ENCODE data around the gene SLC8A1.

SLC8A1 gene

DNA sequence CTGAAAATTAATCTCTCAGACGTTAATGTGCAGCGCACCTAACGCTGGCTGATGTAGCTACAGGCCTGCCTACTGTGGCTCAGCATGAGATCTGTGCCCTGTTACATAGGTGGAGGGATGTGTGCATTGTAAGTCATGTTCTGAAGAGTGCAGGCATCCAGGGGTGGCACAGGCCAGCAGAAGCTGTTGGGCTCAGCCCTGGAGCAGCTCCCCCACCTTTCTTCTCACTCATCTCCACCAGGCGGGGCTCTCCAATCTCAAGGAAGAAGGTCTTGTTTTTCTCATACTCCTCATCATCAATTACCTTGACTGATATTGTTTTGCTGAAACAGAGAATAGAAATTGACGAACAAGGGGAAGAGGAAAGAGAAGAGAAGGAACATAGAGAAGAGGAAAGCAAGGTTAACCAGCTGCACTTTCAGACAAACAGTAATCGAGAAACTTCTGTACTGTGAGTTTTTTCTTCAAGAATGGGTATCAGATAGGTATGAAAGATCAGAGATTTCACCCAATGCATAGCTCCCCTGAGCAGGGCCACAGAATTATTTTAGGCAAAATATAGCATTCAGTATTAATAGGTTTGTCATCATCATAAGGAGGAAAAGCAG is 273.6 kb downstream of the SLC8A1 start:
- no peak for DNase-seq

DNA sequence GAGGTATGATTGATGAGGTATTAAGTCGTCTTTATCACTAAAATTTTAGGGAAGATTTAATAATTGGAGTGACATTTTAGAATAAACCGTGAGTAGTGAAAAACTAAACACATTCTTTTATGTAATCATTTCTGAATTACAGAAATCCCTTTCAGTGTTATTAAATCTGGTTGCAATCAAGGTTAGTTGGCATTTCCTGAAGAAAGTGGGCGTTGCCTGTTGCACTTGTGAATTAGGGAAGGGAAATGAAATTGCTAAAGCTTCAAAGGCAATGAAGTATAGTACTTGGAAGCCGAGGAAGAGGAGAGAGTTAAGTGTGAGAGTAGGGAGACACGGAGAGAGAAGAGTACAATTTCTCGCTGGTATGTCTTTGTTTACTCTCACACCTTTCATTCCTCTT is 274.5 kb downstream of the SLC8A1 start:
- no peak for DNase-seq

DNA sequence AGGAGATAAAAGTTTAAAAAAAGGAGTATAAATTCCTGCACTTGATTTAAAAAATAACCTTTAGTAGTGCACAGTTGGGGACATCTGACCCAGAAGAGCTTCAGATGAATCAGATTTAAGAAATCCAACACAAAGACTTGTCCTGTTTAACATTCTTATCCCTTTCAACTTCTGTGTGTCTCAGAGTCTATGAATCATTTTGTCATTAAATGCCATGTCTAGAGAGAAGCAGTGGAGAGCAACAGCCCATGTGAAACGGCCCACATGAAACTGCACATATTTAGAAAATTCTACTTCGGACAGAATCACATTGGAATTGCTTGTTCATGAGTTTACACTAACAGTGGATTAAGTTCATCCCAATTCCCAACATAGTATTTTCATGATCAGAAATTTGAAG is 278.6 kb downstream of the SLC8A1 start:
- no peak for DNase-seq

DNA sequence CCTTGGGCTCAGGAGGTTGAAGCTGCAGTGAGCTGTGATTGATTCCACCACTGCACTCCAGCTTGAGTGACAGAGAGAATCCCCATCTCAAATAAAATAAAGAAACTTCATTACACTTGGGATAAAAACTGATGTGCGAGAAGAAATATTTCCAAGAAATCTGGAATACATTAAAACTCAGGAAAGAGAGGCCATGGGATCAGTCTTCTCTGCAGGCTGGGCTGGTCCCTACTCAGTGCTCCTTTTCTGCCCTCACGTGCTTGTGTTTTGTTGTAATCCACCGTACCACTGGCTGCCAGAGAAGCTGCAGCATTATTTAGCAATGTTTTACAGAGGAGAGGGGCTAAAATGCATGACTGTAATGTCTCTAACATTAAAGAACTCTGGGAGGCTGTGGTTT is 282.0 kb downstream of the SLC8A1 start:
- DNase-seq: no peak

DNA sequence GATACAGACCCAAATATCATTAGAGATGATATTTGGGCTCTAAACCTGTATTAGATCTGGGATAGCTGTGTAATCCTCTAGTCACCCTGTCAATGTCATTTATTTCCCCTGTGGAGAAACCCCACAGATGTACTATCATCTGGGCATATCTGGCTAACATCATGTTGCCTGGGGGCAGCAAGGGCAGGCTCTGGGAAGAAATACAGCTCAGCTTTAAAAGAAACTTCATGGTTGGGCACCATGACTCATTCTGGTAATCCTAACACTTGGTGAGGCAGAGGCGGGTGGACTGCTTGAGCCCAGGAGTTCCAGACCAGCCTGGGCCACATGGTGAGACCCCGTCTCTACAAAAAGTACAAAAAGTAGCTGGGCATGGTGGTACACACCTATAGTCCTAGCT is 282.5 kb downstream of the SLC8A1 start:
- no peak for DNase-seq

DNA sequence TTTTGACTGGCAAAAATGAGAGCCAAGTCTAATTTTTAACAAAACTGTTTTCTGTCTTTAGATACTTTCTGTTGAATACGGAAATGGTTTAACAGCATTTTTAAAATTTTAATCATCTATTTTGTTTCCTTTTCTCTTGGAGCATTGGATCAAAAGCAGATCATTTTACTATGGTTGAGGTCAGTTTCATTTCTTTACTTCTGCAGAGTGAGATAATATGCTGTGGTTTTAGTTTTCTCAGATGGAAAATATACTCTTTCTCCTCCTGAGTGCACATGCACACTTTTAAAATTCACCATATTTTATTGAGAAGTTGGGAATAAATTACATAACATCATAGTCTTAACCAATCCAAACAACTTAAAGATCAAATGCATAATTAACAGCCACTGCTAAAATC is 283.3 kb downstream of the SLC8A1 start:
- no peak for DNase-seq

DNA sequence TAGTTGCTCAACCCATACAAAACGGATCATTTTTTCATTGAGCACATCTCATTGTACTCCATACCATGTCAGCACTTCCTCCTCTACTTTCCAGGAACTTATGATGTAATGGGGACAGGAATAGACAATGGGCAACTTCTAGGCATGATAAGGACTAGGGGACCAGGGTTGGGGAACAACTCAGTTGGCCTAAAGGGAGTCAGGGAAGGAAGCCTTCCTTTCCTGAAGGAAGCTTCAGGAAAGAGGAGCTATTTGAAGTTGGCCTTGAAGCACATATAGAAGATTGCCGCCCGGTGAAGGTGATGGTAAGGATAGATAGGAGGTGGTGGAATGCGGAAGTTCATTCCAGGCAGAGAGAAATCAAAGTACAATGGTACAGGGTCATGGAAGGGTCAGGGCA is 283.9 kb downstream of the SLC8A1 start:
- DNase-seq: no peak

DNA sequence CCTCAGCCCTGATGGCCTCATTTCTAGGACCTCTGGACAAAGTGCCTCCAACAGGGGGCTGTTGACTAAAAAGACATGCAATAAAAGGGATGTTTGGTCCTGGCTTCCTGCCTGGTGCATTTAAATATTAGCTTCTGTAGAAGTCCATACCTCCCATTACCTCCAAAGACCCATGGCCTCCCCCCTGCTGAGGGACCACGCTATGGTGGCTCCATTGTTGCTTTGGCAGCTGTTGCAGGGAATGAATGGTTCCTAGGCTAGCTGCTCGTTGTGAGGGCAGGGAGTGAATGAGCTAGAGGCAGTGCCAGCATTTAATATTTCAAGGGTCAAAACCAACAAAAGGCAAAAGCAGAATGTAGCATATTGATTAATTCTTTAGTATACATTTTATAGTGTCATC is 285.9 kb downstream of the SLC8A1 start:
- no peak for DNase-seq

DNA sequence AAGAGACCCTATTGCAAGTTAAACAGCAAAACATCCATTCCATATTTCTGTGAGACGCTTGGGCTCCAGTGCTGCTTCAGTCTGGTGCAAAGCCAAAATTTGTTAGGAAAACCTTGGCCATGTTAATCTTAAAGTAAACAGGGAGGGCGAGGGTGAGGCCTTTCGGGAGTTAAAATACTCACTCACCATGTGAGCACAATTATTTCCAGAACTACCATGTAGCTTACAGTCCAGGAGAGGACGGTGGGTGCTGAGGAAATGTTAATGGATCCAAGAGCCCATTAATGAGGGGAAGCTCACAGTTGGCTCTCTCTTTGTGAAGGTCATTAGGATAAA is 286.4 kb downstream of the SLC8A1 start:
- no peak for DNase-seq

DNA sequence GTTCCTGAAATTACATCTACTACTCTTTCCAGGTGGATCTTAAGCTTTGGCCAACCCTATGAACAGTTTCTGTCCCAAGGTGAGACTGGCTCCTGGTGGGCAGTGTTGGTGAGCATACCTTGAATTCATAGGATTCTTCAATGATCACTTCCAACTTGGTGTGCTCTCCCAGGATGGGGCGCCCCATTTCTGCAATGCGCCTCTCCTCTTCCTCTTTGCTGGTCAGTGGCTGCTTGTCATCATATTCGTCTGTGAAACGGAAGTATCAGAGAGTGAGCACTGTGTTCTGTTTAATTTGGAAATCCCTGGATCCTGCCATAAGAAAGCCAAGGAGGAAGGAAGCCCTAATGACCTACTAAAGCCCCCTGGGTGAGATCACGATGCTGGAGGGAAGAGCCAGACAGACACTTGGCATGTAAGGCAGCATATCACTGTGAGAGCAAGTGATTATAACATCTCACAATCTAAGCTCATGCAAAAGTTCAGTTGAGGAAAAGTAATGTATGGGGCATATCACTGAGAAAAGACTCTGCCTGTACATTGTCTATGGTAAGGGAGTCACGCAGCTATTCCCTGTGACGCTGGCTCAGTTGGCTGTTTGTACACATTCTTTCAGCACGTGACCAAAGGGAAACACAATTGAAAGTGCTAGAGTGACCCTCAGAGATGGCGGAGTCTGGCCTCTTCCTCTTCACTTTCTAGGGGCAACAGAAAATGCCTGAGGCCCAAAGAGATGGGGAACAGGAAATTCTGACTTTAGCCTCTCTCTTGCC is 287.0 kb downstream of the SLC8A1 start:
- no peak for DNase-seq

DNA sequence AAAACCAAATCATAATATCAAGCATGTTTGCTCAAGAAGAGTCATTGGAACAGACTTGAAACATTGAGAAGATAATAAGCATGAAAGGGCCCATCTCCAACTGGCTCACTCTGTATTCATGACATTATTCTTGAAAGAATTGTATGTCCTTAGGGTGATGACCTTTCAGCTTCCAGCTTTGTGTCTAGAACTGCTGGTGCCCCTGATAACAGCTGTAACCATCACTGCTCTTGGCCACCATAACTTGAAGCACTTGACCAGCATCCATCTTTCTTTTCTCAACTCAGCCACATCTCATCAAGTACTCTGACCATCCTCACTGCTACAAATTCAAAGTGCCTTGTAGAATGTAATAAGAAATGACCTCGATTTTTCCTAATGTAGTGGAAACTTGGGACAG is 289.9 kb downstream of the SLC8A1 start:
- no peak for DNase-seq

DNA sequence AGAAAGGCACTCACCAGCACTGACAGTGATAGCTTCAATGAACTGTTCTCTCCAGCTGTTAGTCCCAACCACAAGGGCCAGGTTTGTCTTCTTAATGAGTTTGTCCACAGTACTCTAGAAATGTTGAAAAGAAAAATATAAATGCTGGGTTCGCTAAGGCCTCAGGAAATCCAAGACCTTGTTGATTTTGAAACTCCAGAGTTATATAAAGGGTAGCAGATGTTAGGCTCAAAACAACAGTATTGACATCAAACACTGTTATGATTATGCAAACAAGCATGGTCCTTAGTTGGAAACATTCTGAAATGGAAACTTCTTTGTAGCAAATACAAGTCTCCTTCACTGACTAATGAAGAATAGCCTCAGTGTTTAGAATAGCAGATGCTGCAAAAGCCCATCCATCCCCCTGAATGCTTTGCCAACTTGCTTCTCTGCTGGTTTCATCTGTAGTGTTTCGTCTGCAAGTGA is 291.1 kb downstream of the SLC8A1 start:
- DNase-seq: no peak

DNA sequence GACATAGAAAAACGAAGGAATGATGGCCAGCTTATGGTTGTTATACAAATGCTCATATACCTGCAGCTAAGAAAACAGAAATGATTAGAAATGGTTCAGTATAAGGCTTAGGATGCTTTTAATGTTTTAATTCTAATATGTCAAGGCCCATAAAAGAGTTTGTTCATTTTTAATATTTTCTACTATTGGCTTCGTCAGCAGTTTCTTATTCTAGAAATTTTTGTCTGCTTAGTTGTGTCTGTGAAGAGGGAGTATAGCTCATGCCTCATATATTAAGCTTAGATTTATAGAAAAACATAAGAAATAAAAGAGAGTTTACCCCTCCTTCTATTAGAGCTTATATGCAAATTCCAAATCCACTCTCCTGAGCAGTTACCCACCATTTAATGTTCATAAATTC is 292.6 kb downstream of the SLC8A1 start:
- no peak for DNase-seq

DNA sequence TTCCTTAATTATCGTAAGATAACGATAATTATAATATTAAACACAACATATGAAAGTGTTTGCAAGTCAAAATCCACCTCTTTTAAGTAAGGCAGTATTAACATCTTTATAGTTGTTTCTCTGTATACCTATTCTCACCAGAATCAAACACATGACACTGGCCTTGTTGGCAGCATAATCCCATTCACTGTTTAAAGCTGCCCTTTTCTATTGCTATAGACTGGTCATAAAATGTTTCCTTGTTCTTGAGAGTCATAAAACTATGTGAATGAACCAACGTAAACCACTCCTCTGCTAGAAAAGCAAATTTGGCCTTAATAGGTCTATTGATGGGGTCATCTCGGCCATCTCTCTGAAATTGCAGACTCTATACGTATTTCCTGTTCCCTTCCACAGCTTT is 293.1 kb downstream of the SLC8A1 start:
- DNase-seq: no peak

DNA sequence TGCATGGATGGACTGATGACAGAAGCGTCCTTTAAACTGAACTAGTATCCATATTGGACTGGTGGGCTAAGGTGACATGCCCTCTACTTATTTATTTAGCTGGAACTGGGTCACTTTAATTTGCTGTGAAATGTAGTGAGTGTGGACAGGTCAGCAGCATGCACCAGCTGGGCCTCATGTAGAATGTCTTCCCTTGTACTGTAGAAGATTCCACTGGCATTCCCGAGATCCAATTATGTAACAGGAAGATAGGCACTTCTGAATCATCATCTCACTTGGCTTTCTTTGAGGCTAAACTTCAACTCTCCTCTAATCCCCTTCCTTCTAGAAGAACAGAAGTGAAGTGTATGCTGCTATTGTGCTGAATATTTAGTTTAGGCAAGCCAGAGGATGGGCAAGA is 296.2 kb downstream of the SLC8A1 start:
- DNase-seq: no peak

DNA sequence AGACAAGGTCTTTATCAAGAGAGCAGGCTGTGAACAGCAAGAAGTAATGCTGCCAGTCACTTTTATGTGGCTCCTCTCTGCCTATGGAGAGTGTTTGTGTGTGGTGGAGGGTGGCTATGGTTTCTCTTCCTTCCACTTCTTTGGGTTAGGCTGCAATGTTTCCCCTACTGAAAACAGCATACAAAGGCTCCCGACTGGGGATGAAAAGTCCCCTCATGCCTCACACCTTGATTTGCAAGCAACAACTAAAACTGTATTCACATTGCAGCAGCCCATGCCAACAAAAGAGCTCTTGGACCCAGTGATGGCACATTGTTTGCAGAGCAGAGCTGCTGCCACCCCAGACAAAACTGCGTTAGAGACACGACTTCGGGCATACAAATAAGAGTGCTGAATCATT is 301.6 kb downstream of the SLC8A1 start:
- DNase-seq: no peak

DNA sequence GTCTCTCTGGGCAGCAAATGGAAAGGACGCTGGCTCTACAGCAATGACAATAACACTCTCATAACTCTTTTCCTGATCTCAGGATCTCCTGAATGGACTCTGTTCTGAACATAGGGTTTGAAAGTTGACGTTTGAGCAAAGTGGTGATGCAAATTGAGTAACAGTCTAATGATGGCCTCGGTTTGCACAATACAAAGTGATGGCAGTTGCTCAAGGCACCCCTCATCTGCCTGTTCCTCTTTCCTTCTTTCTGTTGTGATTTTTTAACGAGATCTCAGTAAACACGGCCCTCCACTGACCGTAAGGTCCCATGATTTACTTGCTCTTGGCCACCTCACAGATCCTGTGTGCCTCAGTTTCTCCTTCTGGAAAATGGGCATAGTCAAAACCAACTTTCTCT is 303.6 kb downstream of the SLC8A1 start:
- no peak for DNase-seq

DNA sequence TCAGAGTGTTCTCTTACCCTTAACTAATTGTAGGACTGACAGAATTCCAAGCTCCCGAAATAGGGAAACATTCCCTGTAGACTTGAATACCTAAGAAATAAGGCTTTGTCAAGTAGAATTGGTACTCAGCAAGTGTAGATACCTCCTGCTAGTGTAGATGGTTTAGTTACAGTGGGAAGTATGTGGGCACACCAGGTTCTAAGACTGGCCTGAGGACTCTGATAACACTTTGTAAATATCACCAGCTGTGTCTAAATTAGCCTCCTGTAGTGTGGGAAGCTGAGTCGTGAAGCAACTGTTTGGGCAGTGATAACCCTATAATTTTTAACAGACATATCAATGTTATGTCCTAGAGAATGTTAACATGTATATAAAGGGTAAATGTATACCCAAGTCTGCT is 304.5 kb downstream of the SLC8A1 start:
- DNase-seq: no peak

DNA sequence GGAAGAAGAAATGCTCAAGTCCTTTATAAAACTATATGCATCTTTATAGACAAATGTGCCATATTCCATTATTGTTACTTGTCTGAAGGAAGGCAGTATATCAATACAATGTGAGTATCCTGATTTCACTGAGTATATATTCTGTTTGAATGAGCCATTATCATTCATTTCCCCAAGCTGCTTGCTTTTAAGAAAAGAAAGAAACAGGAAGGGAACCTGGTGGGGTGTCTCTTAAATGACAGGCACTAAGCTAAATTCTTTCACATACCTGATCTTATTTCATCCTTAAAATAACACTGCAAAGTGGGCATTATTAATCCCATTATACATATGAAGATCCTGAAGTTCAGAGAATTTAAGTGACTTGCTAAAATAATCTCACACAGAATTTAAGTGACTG is 307.9 kb downstream of the SLC8A1 start:
- no peak for DNase-seq

DNA sequence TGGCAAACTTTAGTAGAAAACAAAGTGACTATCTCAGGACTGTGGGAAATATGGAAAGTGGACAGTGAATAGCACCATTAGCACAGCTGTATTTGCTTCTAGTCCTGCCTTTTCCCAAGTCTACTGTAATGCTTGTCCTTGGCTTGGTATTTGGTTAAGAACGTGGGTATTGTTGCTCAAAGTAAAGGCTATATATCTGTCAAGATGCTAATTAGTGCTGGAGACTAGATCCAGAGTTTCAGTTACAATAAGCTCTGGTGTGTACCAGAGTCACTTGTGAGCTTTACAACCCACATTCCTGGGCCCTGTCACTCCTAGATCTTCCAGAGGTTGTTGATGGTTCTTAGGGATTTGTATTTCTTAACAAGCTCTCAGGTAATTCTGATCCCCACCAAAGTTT is 313.6 kb downstream of the SLC8A1 start:
- DNase-seq: no peak

DNA sequence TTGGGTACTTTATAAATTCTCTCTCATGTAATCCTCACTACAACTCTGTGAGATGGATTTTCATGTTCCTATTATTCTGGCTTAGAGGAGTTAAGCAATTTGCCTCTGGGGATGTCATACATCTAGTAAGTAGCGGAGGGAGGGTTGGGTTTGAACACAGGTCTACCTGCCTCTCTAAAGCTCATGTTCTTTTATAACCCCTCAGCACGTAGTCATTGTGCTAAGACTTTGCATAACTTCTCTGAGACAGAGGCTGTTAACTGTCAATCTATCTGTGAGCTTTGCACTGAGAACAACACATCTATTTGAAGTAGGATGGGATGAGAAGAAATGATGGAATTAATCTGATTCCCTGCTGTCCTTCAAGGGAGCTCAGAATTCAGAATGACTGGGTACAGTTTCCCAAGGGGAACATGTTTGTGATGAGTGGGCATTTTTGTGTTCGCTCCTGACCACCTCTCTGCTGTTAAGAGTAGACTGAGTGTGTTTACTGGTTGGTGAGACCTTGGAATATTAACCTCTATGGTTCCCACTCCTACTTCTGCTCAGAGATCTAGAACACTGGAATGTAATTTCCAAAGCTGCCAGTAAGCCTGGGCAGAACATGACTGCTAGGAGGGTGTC is 320.7 kb downstream of the SLC8A1 start:
- no peak for DNase-seq

DNA sequence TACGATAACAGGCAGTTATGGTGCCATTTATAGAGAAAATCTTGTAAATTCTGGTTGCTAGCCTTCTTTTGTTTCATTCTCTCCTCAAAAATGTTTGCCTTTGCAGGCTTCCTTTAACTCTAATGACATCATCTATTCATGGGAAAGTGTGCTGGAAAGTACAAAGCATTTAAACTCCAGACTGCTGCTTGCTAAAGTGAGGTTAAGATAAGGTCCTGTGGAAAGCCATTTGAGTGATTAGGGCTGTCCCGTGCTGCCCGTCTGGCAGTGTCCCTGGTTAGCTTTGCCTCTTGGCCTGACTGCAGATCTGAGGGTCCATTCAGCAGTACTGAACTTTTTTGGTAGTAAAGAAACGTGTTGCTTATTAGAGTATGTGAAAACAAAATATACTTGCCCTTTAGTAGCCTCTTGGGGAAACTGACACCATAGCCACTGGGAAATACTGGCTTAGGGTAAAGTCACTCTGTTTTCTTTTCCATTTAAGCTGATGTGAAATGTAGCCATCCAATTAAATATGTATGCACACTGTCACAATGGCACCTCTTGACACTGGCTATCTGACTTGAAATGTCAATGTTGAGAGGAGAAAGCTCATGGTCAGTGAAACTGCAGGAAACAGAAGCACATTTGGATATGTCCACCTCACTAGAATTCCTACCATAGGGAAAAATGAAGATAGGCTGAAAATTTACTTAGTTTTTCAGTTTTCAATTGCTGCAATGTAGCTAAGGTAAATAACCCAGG is 321.5 kb downstream of the SLC8A1 start:
- DNase-seq: no peak

DNA sequence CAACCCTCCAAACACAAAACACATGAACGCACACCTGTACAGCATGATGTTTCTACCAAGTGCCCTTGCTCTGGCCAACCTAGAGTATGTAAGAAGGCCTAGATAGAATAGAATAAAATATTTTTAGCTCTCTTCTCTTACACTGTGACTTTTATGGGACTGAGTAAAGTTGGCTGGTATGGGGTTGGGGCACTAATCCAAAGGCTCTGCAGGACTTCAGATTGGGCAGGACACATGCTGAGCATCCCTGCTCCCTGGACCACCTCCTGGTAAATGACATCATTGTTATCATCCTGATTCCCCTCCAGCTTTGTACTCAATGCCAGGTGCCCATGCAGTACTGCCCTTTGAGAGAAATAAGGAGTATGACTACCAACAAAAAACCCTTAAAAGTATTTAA is 322.2 kb downstream of the SLC8A1 start:
- DNase-seq: no peak

DNA sequence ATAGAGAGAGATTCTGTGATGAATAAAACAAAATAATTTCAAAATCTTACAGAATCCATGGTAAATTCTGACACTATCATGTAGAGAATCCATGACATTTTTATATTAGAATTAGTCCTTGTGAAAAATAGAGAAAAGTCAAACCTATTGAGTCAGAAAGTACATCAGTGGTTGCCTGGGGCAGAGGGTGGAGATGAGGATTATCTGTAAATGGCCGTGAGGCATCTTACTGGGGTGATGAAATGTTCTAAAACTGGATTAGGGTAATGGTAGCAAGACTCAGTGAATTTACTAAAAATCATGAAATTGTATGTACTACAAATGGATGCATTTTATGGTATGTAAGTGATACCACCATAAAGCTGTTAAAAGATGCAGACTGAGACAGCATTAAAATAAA is 323.1 kb downstream of the SLC8A1 start:
- no peak for DNase-seq

All from NCI-H1105 (cell line).